GM23338 (cell line): Measurements from ENCODE around the gene CCNG1. TPM values are rescaled to one million over a fixed set of nuclear protein-coding genes. Genes with fewer than 3 reads are reported as not detected.
A peak's percentile ranks its signal among the peaks of the same experiment; 100 is the strongest.

ENCODE experiments used
- ATAC-seq: fragments of 200-7000 bp; cut with Tn5 transposase; 3 replicates; pipeline ENCODE4 v1.9.1; 2020
- DNase-seq: peaks from one replicate; pipeline ENCODE4 v3.0.0-alpha.2; 2015; ENCODE audit warnings: low spot score
- H2AFZ ChIP-seq: fragments of 200-600 bp; sonication (generic); 2 replicates; pipeline ENCODE4 v1.8.0; 2016; ENCODE audit warnings: antibody characterized with exemption, mild to moderate bottlenecking, moderate library complexity
- H3F3A ChIP-seq: fragments of 200-600 bp; sonication (generic); replicated peaks from 2 replicates; pipeline ENCODE4 v1.8.0; 2017; ENCODE audit warnings: antibody characterized with exemption, mixed run types, low read depth
- H3K27ac ChIP-seq: fragments of 200-600 bp; sonication (generic); 2 replicates; pipeline ENCODE4 v1.6.1; 2016; ENCODE audit warnings: low read depth
- H3K27me3 ChIP-seq: fragments of 200-600 bp; sonication (generic); 2 replicates; pipeline ENCODE4 v1.8.0; 2016; ENCODE audit warnings: mild to moderate bottlenecking, mixed run types, moderate library complexity; ENCODE audit not compliant: insufficient read depth
- H3K36me3 ChIP-seq: fragments of 200-600 bp; sonication (generic); 2 replicates; pipeline ENCODE4 v1.8.0; 2016; ENCODE audit warnings: mild to moderate bottlenecking; ENCODE audit not compliant: insufficient read depth
- H3K4me1 ChIP-seq: fragments of 200-600 bp; sonication (generic); 2 replicates; pipeline ENCODE4 v1.8.0; 2016; ENCODE audit warnings: mild to moderate bottlenecking, moderate library complexity; ENCODE audit not compliant: insufficient read depth
- H3K4me2 ChIP-seq: fragments of 200-600 bp; sonication (generic); 2 replicates; pipeline ENCODE4 v1.7.1; 2017; ENCODE audit warnings: mixed run types
- H3K4me3 ChIP-seq: fragments of 200-600 bp; sonication (generic); 2 replicates; pipeline ENCODE4 v1.6.1; 2016; ENCODE audit warnings: mixed run types
- H3K79me2 ChIP-seq: fragments of 200-600 bp; sonication (generic); replicated peaks from 2 replicates; pipeline ENCODE4 v1.8.0; 2017; ENCODE audit warnings: mild to moderate bottlenecking; ENCODE audit not compliant: insufficient read depth
- H3K9me2 ChIP-seq: fragments of 200-600 bp; sonication (generic); 2 replicates; pipeline ENCODE4 v1.8.0; 2017; ENCODE audit not compliant: insufficient read depth
- H4K20me1 ChIP-seq: fragments of 200-600 bp; sonication (generic); replicated peaks from 2 replicates; pipeline ENCODE4 v1.8.0; 2017; ENCODE audit warnings: mild to moderate bottlenecking; ENCODE audit not compliant: insufficient read depth
- H3K27ac Mint-ChIP-seq: 2 replicates; pipeline ENCODE4 v1.8.0; 2020; ENCODE audit warnings: inconsistent platforms, mild to moderate bottlenecking, moderate library complexity, mixed read lengths
- H3K27me3 Mint-ChIP-seq: 3 replicates; pipeline ENCODE4 v1.8.0; 2022; ENCODE audit warnings: low read depth, mild to moderate bottlenecking, moderate library complexity, mixed read lengths, inconsistent platforms; ENCODE audit not compliant: insufficient read depth, poor library complexity
- H3K36me3 Mint-ChIP-seq: 3 replicates; pipeline ENCODE4 v1.8.0; 2021; ENCODE audit warnings: low read depth, mild to moderate bottlenecking, inconsistent platforms, moderate library complexity, mixed read lengths
- H3K4me1 Mint-ChIP-seq: 3 replicates; pipeline ENCODE4 v1.8.0; 2020; ENCODE audit warnings: mild to moderate bottlenecking, inconsistent platforms, mixed read lengths
- H3K4me3 Mint-ChIP-seq: 3 replicates; pipeline ENCODE4 v1.8.0; 2021; ENCODE audit warnings: moderate library complexity, mild to moderate bottlenecking, inconsistent platforms, mixed read lengths
- H3K9me3 Mint-ChIP-seq: 3 replicates; pipeline ENCODE4 v1.8.0; 2020; ENCODE audit warnings: moderate library complexity, mild to moderate bottlenecking, inconsistent platforms, mixed read lengths
- CREB1 ChIP-seq: fragments of 250-450 bp; sonication (Bioruptor Pico); IDR thresholded peaks from 2 replicates; pipeline ENCODE4 v1.5.0; 2020; ENCODE audit warnings: low read depth, mild to moderate bottlenecking, moderate library complexity
- EZH2 ChIP-seq: fragments of 200-600 bp; sonication (generic); IDR thresholded peaks from one replicate; pipeline ENCODE4 v1.8.0; 2017; ENCODE audit warnings: antibody characterized with exemption, mild to moderate bottlenecking, low read depth; ENCODE audit not compliant: unreplicated experiment
- JUNB ChIP-seq: IDR thresholded peaks from one replicate; pipeline ENCODE4 v1.6.1; 2016; ENCODE audit warnings: antibody characterized with exemption; ENCODE audit not compliant: unreplicated experiment
- NANOG ChIP-seq: IDR thresholded peaks from 2 replicates; pipeline ENCODE4 v1.6.1; 2016; ENCODE audit warnings: antibody characterized with exemption, borderline replicate concordance
- POLR2AphosphoS5 ChIP-seq: IDR thresholded peaks from 2 replicates; pipeline ENCODE4 v1.6.1; 2016; ENCODE audit warnings: antibody characterized with exemption, low read depth
- STAT1 ChIP-seq: IDR thresholded peaks from one replicate; pipeline ENCODE4 v1.6.1; 2016; ENCODE audit warnings: antibody characterized with exemption; ENCODE audit not compliant: unreplicated experiment
- ZNF114 ChIP-seq: fragments of 250-450 bp; sonication (Bioruptor Pico); IDR thresholded peaks from 2 replicates; pipeline ENCODE4 v1.5.0; 2020; ENCODE audit warnings: mild to moderate bottlenecking, moderate library complexity
- ZNF331 ChIP-seq: fragments of 250-450 bp; sonication (Bioruptor Pico); IDR thresholded peaks from 2 replicates; pipeline ENCODE4 v1.5.0; 2020; ENCODE audit warnings: low read depth, mild to moderate bottlenecking, moderate library complexity
- long read RNA-seq: library from polyadenylated mRNA; unstranded; transcript quantifications from one replicate; pipeline ENCODE4 v2.0.0, GENCODE V29; 2020; ENCODE audit not compliant: unreplicated experiment
- polyA plus RNA-seq: library from polyadenylated mRNA; unstranded; fragments of >200 nt; fragmentation: Nextera tagmentation; extraction: Ambion mirVana; gene quantifications from 2 replicates; pipeline ENCODE4 v1.2.1, GENCODE V29; 2016
- total RNA-seq: library from RNA; depleted of rRNA; stranded (reverse); fragments of >200 nt; shearing (Covaris generic); gene quantifications from 2 replicates; pipeline ENCODE4 v1.2.3, GENCODE V29; 2014; rRNA removed
- TF ChIP-seq, protein P1 (sequence below): IDR thresholded peaks from one replicate; pipeline ENCODE4 v1.6.1; 2018; ENCODE audit warnings: antibody characterized with exemption; ENCODE audit not compliant: unreplicated experiment
- TF ChIP-seq, protein P2 (sequence below), 2 experiments: fragments of 200-600 bp in 1 of 2; sonication (generic) in 1 of 2; conservative IDR thresholded peaks; 2 replicates each; pipeline versions ENCODE4 v1.5.1 to v1.6.1; 2016 to 2017; ENCODE audit warnings: antibody characterized with exemption in 2 of 2, low read depth in 2 of 2, mild to moderate bottlenecking in 2 of 2, moderate library complexity in 1 of 2
- TF ChIP-seq, protein P3 (sequence below): fragments of 250-450 bp; sonication (Bioruptor Pico); IDR thresholded peaks from 2 replicates; pipeline ENCODE4 v1.5.0; 2020; ENCODE audit warnings: mild to moderate bottlenecking, moderate library complexity

CCNG1 gene, protein sequence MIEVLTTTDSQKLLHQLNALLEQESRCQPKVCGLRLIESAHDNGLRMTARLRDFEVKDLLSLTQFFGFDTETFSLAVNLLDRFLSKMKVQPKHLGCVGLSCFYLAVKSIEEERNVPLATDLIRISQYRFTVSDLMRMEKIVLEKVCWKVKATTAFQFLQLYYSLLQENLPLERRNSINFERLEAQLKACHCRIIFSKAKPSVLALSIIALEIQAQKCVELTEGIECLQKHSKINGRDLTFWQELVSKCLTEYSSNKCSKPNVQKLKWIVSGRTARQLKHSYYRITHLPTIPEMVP
- total RNA-seq (487 and 496 TPM in 2 replicates), polyA plus RNA-seq (431 and 489 TPM in 2 replicates)
- long read RNA-seq, transcript CCNG1-201 (7 exons, 2,458 nt) = major isoform, 82 of 174 reads
- long read RNA-seq, transcript CCNG1-202 (8 exons, 2,366 nt) = minor isoform, 68 of 174 reads
- long read RNA-seq, partial matches to known transcripts = 9 of 174 reads
- long read RNA-seq, other reads (novel, unspliced or antisense) = 15 of 174 reads

DNA sequence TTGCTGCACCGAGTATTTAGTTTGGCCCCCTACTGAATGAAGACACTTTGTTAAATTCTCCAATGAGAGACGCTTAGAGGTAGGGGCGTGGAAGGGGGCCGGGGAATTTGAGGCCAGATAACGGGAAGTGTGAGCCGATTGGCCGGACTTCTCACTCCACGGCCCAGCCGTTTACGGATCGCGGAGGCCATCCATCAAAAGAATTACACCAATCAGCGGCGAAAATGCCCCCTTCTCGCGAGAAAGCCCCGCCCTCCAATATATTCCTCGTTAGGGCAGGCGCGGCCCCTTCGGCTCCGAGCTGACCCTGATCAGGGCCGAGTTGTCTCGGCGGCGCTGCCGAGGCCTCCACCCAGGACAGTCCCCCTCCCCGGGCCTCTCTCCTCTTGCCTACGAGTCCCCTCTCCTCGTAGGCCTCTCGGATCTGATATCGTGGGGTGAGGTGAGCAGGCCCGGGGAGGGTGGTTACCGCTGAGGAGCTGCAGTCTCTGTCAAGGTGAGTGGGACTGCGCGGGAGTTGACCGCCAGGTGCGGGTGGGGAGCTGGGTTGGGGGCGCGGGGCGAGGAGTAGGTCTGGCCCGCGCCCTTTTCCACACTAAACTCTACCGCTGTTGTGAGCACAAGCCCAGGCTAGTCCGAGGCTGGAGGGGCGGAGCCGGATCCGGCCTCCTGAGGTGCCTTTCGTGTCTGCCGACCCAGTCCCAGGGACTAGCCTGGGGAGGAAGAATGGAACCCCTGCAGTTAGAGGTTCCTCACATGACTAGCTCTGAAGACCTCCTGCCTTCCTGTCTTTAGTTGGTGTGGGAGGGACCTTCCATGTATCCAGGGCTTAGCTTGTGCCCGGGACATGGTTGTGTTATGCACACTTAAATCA, at the start of gene CCNG1:
TSS of gene CCNG1 (plus strand) at position 287 of the 874 bp plus-strand sequence. CDS start 1,662 bp downstream, outside the sequence.
- H3K4me1 ChIP-seq = peaks cover 18% of the 10 kb centered on the region
- Mint-ChIP-seq H3K4me1 (peaks cover 30% of the 10 kb centered on the region; the same call in 2 of the 3 replicates), H3K4me3 (peak within 1 kb of the TSS; percentile 98), H3K36me3 (peaks cover 46% of the 10 kb centered on the region), H3K27me3 (peaks cover 3% of the 10 kb centered on the region), H3K9me3 (no peaks in the 10 kb centered on the region; the same call in 2 of the 3 replicates), H3K27ac (peak within 1 kb of the TSS; percentile 96)
- peak within 1 kb of the TSS; percentile 91 for H3K27ac ChIP-seq
- ATAC-seq = peak; percentile 91
- H3K27me3 ChIP-seq = no peaks in the 10 kb centered on the region
- H3K9me2 ChIP-seq = no peaks in the 10 kb centered on the region
- peaks cover 37% of the 10 kb centered on the region for H3K36me3 ChIP-seq
- peak within 1 kb of the TSS; percentile 96 for H3K4me2 ChIP-seq
- DNase-seq = peak; percentile 99
- H3K4me3 ChIP-seq = peak within 1 kb of the TSS; percentile 91
- peaks cover 47% of the 10 kb centered on the region for H3K79me2 ChIP-seq
- H2AFZ ChIP-seq = no peak within 1 kb of the TSS
- H4K20me1 ChIP-seq = peaks cover 33% of the 10 kb centered on the region
- no peaks in the 10 kb centered on the region for H3F3A ChIP-seq
- TF ChIP-seq, protein P1, sequence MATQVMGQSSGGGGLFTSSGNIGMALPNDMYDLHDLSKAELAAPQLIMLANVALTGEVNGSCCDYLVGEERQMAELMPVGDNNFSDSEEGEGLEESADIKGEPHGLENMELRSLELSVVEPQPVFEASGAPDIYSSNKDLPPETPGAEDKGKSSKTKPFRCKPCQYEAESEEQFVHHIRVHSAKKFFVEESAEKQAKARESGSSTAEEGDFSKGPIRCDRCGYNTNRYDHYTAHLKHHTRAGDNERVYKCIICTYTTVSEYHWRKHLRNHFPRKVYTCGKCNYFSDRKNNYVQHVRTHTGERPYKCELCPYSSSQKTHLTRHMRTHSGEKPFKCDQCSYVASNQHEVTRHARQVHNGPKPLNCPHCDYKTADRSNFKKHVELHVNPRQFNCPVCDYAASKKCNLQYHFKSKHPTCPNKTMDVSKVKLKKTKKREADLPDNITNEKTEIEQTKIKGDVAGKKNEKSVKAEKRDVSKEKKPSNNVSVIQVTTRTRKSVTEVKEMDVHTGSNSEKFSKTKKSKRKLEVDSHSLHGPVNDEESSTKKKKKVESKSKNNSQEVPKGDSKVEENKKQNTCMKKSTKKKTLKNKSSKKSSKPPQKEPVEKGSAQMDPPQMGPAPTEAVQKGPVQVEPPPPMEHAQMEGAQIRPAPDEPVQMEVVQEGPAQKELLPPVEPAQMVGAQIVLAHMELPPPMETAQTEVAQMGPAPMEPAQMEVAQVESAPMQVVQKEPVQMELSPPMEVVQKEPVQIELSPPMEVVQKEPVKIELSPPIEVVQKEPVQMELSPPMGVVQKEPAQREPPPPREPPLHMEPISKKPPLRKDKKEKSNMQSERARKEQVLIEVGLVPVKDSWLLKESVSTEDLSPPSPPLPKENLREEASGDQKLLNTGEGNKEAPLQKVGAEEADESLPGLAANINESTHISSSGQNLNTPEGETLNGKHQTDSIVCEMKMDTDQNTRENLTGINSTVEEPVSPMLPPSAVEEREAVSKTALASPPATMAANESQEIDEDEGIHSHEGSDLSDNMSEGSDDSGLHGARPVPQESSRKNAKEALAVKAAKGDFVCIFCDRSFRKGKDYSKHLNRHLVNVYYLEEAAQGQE = no peak
- TF ChIP-seq, protein P2, sequence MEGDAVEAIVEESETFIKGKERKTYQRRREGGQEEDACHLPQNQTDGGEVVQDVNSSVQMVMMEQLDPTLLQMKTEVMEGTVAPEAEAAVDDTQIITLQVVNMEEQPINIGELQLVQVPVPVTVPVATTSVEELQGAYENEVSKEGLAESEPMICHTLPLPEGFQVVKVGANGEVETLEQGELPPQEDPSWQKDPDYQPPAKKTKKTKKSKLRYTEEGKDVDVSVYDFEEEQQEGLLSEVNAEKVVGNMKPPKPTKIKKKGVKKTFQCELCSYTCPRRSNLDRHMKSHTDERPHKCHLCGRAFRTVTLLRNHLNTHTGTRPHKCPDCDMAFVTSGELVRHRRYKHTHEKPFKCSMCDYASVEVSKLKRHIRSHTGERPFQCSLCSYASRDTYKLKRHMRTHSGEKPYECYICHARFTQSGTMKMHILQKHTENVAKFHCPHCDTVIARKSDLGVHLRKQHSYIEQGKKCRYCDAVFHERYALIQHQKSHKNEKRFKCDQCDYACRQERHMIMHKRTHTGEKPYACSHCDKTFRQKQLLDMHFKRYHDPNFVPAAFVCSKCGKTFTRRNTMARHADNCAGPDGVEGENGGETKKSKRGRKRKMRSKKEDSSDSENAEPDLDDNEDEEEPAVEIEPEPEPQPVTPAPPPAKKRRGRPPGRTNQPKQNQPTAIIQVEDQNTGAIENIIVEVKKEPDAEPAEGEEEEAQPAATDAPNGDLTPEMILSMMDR (conservative IDR thresholded peaks at IDR 0.05; ENCODE audit: low read depth in 2 of 2) = no peak; a peak in 1 of 4 replicates
- TF ChIP-seq NANOG (no peak), JUNB (no peak), STAT1 (no peak), EZH2 (no peak), CREB1 (CRISPR knock-in tag) (peak; percentile 47; the same call in 1 of the 2 replicates), ZNF331 (CRISPR knock-in tag) (no peak), POLR2AphosphoS5 (peak; percentile 99), ZNF114 (CRISPR knock-in tag) (no peak)
- TF ChIP-seq, protein P3, sequence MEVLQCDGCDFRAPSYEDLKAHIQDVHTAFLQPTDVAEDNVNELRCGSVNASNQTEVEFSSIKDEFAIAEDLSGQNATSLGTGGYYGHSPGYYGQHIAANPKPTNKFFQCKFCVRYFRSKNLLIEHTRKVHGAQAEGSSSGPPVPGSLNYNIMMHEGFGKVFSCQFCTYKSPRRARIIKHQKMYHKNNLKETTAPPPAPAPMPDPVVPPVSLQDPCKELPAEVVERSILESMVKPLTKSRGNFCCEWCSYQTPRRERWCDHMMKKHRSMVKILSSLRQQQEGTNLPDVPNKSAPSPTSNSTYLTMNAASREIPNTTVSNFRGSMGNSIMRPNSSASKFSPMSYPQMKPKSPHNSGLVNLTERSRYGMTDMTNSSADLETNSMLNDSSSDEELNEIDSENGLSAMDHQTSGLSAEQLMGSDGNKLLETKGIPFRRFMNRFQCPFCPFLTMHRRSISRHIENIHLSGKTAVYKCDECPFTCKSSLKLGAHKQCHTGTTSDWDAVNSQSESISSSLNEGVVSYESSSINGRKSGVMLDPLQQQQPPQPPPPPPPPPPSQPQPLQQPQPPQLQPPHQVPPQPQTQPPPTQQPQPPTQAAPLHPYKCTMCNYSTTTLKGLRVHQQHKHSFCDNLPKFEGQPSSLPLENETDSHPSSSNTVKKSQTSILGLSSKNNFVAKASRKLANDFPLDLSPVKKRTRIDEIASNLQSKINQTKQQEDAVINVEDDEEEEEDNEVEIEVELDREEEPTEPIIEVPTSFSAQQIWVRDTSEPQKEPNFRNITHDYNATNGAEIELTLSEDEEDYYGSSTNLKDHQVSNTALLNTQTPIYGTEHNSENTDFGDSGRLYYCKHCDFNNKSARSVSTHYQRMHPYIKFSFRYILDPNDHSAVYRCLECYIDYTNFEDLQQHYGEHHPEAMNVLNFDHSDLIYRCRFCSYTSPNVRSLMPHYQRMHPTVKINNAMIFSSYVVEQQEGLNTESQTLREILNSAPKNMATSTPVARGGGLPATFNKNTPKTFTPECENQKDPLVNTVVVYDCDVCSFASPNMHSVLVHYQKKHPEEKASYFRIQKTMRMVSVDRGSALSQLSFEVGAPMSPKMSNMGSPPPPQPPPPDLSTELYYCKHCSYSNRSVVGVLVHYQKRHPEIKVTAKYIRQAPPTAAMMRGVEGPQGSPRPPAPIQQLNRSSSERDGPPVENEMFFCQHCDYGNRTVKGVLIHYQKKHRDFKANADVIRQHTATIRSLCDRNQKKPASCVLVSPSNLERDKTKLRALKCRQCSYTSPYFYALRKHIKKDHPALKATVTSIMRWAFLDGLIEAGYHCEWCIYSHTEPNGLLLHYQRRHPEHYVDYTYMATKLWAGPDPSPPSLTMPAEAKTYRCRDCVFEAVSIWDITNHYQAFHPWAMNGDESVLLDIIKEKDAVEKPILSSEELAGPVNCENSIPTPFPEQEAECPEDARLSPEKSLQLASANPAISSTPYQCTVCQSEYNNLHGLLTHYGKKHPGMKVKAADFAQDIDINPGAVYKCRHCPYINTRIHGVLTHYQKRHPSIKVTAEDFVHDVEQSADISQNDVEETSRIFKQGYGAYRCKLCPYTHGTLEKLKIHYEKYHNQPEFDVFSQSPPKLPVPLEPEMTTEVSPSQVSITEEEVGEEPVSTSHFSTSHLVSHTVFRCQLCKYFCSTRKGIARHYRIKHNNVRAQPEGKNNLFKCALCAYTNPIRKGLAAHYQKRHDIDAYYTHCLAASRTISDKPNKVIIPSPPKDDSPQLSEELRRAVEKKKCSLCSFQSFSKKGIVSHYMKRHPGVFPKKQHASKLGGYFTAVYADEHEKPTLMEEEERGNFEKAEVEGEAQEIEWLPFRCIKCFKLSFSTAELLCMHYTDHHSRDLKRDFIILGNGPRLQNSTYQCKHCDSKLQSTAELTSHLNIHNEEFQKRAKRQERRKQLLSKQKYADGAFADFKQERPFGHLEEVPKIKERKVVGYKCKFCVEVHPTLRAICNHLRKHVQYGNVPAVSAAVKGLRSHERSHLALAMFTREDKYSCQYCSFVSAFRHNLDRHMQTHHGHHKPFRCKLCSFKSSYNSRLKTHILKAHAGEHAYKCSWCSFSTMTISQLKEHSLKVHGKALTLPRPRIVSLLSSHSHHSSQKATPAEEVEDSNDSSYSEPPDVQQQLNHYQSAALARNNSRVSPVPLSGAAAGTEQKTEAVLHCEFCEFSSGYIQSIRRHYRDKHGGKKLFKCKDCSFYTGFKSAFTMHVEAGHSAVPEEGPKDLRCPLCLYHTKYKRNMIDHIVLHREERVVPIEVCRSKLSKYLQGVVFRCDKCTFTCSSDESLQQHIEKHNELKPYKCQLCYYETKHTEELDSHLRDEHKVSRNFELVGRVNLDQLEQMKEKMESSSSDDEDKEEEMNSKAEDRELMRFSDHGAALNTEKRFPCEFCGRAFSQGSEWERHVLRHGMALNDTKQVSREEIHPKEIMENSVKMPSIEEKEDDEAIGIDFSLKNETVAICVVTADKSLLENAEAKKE = no peak
